Measurements from ENCODE around the gene SNX22.

SNX22 gene

DNA sequence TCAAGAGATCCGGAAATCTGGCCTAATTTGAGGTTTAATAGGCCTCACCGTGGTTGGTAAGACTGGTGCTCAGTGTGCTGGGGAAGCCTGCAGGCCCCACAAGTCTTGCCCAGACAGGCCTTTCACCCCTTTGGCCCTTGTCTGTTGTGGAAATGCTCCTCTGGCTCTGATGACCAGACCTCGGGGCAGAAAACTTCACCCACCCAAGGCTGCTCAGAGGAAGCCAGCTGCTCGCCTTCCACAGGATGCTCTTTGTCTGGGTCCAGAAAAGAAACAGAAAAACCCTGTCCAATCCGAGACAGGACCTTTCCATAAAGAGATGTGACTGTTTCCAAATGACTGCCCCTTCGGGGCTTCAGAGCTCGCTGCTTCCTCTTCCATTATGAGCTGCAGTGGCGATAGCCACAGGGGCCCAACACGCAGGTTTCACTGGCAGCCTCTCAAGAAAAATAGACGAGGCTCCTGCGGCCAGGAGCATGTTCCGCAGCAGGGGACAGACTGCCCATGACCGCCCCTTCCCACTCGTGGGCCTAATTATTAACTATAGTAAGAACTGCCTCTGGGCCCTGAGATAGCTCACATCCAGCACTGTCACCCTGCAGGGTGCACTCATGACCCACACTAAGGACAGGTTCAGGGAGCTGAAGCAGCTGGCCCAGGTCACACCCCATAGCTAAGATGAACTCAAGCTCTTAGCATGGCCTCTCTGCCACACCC is 6.8 kb upstream of the SNX22 start:
- no peak overlapping the region for H2AFZ ChIP-seq
- H3K9me3 ChIP-seq (ENCODE audit: control insufficient read depth, low read length), result no peaks in the 10 kb centered on the region
- H3K36me3 ChIP-seq (ENCODE audit: control insufficient read depth, insufficient read depth, low read length), result no peaks in the 10 kb centered on the region
- H3K79me2 ChIP-seq, result no peaks in the 10 kb centered on the region
- TF ChIP-seq, protein P1, sequence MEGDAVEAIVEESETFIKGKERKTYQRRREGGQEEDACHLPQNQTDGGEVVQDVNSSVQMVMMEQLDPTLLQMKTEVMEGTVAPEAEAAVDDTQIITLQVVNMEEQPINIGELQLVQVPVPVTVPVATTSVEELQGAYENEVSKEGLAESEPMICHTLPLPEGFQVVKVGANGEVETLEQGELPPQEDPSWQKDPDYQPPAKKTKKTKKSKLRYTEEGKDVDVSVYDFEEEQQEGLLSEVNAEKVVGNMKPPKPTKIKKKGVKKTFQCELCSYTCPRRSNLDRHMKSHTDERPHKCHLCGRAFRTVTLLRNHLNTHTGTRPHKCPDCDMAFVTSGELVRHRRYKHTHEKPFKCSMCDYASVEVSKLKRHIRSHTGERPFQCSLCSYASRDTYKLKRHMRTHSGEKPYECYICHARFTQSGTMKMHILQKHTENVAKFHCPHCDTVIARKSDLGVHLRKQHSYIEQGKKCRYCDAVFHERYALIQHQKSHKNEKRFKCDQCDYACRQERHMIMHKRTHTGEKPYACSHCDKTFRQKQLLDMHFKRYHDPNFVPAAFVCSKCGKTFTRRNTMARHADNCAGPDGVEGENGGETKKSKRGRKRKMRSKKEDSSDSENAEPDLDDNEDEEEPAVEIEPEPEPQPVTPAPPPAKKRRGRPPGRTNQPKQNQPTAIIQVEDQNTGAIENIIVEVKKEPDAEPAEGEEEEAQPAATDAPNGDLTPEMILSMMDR (IDR thresholded peaks at IDR 0.05), result no peak
- no peak overlapping the region for H3K4me2 ChIP-seq (ENCODE audit: low read length)
- H3K4me3 ChIP-seq (ENCODE audit: low read depth, low read length), result no peak overlapping the region
- no peak overlapping the region for H3K9ac ChIP-seq
- H3K27me3 ChIP-seq (ENCODE audit: control insufficient read depth, insufficient read depth, low read length), result no peaks in the 10 kb centered on the region
- H3K27ac ChIP-seq, result no peak overlapping the region
- H3K4me1 ChIP-seq, result no peaks in the 10 kb centered on the region

DNA sequence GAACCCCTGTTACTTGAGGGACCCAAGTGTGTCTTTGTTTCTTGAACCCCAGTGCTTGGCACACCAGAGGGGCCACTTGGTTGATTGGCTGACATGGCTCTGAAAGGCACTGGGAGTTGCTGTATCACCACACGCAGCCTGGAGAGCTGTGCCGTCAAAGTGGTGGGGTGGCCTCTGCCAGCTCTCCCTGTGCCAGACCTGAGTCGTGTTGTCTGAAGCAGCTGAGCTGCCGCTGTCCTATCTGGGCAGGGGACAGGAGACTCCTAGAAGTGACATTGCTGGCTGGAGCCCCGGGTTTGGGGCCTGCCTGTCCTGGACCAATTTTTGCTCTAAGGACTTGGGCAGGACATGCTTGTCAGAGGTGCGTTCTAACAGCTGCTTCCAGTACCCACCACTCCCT is 5.5 kb upstream of the SNX22 start:
- Histone ChIP-seq H3K4me1 (no peaks in the 10 kb centered on the region), H3K27ac (no peak overlapping the region)
- TF ChIP-seq, protein P1 (IDR thresholded peaks at IDR 0.05), result no peak

DNA sequence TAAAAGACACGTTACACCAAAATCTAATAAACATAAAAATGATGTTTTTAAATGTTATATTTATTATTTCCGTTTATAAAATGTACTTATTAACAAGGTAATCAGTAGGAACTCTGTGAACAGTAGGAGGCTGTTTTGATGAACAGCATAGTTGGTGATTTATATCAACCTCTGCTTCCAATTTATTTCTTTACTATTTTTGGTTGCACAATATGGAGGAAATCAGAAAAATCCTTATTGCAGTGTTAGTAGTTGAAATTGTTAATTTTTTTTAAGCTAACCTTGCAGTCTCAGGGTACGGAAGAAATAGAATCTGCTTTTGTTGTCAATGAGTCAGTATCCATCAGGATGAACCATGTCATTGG is 5.0 kb upstream of the SNX22 start:
- Histone ChIP-seq H3K27ac (no peak overlapping the region), H3K4me1 (no peaks in the 10 kb centered on the region), H3K79me2 (no peaks in the 10 kb centered on the region), H2AFZ (no peak overlapping the region), H3K4me3 (ENCODE audit: low read depth, low read length) (no peak overlapping the region), H3K9ac (no peak overlapping the region), H3K4me2 (ENCODE audit: low read length) (no peak overlapping the region), H3K27me3 (ENCODE audit: control insufficient read depth, insufficient read depth, low read length) (no peaks in the 10 kb centered on the region), H3K9me3 (ENCODE audit: control insufficient read depth, low read length) (no peaks in the 10 kb centered on the region), H3K36me3 (ENCODE audit: control insufficient read depth, insufficient read depth, low read length) (no peaks in the 10 kb centered on the region)
- TF ChIP-seq, protein P1 (IDR thresholded peaks at IDR 0.05), result no peak

More for the DNA sequence above, 5.5 kb upstream of the SNX22 start:
- no peak overlapping the region for H3K4me2 ChIP-seq (ENCODE audit: low read length)
- no peaks in the 10 kb centered on the region for H3K27me3 ChIP-seq (ENCODE audit: control insufficient read depth, insufficient read depth, low read length)
- H3K36me3 ChIP-seq (ENCODE audit: control insufficient read depth, insufficient read depth, low read length), result no peaks in the 10 kb centered on the region
- no peak overlapping the region for H3K9ac ChIP-seq
- H3K4me3 ChIP-seq (ENCODE audit: low read depth, low read length), result no peak overlapping the region
- no peaks in the 10 kb centered on the region for H3K9me3 ChIP-seq (ENCODE audit: control insufficient read depth, low read length)
- no peak overlapping the region for H2AFZ ChIP-seq
- H3K79me2 ChIP-seq, result no peaks in the 10 kb centered on the region

DNA sequence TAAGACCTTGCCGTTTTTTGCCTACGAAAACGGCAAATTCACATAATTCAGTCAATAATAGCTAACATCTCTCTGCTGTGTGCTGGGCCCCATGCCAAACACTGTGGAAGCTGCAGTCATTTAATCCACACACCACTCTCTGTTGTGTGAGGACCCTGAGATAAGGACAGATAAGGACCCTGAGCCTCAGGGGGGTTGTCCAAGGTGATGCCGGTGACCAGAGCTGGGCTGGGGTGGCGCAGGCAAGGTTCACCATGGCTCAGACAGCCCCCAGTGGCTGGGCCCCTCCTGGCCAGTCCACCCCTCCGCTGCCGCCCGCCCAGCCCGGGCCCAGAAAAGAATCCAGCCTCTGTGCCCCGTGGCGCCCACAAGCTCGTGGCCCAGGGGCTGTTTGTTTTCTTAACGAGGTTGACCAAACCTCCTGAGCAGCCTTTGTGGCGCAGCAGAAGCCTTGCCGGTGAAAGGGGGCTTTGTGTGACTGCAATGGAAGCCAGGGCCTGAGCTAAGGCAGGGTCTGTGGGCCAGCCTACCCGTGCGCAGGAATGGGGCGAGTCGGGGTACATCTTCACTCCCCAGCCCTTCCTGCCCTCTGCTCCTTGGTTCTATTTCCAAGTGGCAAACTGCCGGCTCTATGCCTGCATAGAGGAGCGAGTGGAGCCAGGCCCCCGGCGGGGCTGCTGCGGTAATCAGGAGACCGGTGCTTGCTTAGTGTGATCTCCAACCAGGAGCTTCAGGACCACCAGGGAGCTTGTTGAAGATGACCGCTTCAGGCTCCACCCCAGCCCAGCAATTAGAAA is 4.4 kb upstream of the SNX22 start:
- H3K4me3 ChIP-seq (ENCODE audit: low read depth, low read length), result no peak overlapping the region
- H3K4me1 ChIP-seq, result no peaks in the 10 kb centered on the region
- no peak overlapping the region for H3K4me2 ChIP-seq (ENCODE audit: low read length)
- no peak overlapping the region for H3K9ac ChIP-seq
- TF ChIP-seq, protein P1 (IDR thresholded peaks at IDR 0.05), result no peak
- no peak overlapping the region for H2AFZ ChIP-seq
- H3K79me2 ChIP-seq, result no peaks in the 10 kb centered on the region
- H3K36me3 ChIP-seq (ENCODE audit: control insufficient read depth, insufficient read depth, low read length), result no peaks in the 10 kb centered on the region
- H3K9me3 ChIP-seq (ENCODE audit: control insufficient read depth, low read length), result no peaks in the 10 kb centered on the region
- peaks cover 2% of the 10 kb centered on the region for H3K27me3 ChIP-seq (ENCODE audit: control insufficient read depth, insufficient read depth, low read length)
- no peak overlapping the region for H3K27ac ChIP-seq

Data from parathyroid adenoma (tissue), 2 donors.